GM06990 (cell line): ENCODE data around the gene ILRUN.
"Not testable (repeated sequence)": the region's sequence is repeated elsewhere in the genome, so short reads cannot be mapped to it uniquely, and the experiment has no call there.

Source experiments
- DNase-seq: peaks from one replicate; pipeline ENCODE4 v3.0.0-alpha.2; 2011; ENCODE audit not compliant: insufficient read length; ENCODE audit errors: extremely low read depth
- H3K27me3 ChIP-seq: replicated peaks from 2 replicates; pipeline ENCODE4 v1.6.0; 2011; ENCODE audit warnings: low read length; ENCODE audit not compliant: control insufficient read depth, insufficient read depth
- H3K36me3 ChIP-seq: 2 replicates; pipeline ENCODE4 v1.5.1; 2011; ENCODE audit warnings: low read length; ENCODE audit not compliant: control insufficient read depth, insufficient read depth
- H3K4me3 ChIP-seq: replicated peaks from 2 replicates; pipeline ENCODE4 v1.5.1; 2011; ENCODE audit warnings: low read depth, mild to moderate bottlenecking, control low read depth, low read length
- CTCF ChIP-seq: IDR thresholded peaks from 2 replicates; pipeline ENCODE4 v1.5.1; 2011; ENCODE audit warnings: low read length, control low read depth, mild to moderate bottlenecking, inconsistent platforms; ENCODE audit not compliant: insufficient read depth, poor library complexity, severe bottlenecking

ILRUN gene

DNA sequence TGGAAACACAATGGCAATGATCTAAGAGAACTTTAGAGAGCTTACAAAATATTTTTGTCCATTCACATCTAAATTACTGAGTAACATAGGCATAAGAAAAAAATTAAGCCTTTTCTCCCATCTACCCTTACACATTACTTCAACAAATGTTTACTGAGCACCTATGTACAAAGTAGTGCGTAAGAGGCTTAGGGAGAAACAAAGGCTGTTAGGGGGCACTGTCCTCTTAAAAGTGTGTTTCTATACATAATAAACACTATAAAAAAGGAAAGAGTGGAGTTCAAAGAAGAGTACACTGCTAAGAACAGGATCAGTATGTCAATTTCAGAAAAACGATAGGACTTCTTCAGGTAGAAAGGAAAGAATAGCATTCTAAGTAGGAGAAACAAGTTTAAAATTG lies 12.2 kb downstream of the ILRUN start:
- Histone ChIP-seq H3K36me3 (no peaks in the 10 kb centered on the region), H3K27me3 (no peaks in the 10 kb centered on the region), H3K4me3 (no peak overlapping the region)
- DNase-seq, result no peak
- no peak for TF ChIP-seq CTCF

- Histone ChIP-seq H3K36me3 (no peaks in the 10 kb centered on the region), H3K4me3 (no peak overlapping the region), H3K27me3 (no peaks in the 10 kb centered on the region)
- no peak for TF ChIP-seq CTCF
- no peak for DNase-seq
Observed at GRCh38 chr6:34680802-34681515, 15.6 kb downstream of the ILRUN start.

DNA sequence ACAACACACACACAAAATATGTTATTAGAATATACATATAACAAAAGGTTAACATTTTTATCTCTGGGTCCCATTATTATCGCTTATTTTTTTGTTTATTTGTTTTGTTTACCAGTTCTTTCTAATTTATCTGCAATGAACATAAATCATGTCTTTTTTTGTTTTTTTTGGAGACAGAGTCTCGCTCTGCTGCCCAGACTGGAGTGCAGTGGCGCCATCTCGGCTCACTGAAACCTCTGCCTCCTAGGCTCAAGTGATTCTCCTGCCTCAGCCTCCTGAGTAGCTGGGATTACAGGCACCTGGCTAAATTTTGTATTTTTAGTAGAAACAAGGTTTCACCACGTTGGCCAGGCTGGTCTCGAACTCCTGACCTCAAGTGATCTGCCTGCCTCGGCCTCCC lies 16.3 kb downstream of the ILRUN start:
- H3K4me3 ChIP-seq, H3K27me3 ChIP-seq, DNase-seq, H3K36me3 ChIP-seq: not testable (repeated sequence)

- no peak for DNase-seq
- H3K27me3 ChIP-seq, result no peaks in the 10 kb centered on the region
Observed at GRCh38 chr6:34679552-34680253, 16.9 kb downstream of the ILRUN start.

DNA sequence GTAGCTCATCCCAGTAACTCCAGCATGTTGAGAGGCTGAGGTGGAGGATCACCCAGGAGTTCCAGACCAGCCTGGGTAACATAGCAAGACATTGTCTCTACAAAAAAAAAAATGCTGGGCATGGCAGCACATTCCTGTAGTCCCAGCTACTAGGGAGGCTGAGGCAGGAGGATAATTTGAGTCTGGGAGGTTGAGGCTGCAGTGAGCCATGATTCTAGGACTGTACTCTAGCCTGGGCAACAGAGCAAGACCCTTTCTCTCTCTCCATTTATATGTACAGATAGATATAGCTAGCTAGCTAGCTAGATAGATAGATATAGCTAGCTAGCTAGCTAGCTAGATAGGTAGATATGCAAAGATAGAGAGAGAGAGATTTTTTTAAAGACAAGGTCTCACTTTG lies 20.4 kb downstream of the ILRUN start:
- H3K27me3 ChIP-seq, result no peaks in the 10 kb centered on the region
- TF ChIP-seq CTCF, result no peak
- no peak for DNase-seq
- H3K4me3 ChIP-seq, result no peak overlapping the region
- no peaks in the 10 kb centered on the region for H3K36me3 ChIP-seq

More at GRCh38 chr6:34679552-34680253, 16.9 kb downstream of the ILRUN start:
- TF ChIP-seq CTCF, result no peak
- Histone ChIP-seq H3K4me3 (no peak overlapping the region), H3K36me3 (no peaks in the 10 kb centered on the region)

DNA sequence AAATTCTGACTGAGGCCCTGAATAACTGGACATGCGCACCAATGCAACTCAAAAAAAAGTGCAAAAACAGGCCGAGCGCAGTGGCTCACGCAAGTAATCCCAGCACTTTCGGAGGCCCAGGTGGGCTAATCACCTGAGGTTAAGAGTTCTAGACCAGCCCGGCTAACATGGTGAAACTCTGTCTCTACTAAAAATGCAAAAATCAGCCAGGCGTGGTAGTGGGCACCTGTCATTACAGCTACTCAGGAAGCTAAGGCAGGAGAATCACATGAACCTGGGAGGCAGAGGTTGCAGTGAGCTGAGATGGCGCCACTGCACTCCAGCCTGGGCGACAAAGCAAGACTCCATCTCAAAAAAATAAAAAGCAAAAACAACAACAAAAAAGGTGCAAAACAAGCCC lies 21.6 kb downstream of the ILRUN start:
- DNase-seq, result peak; percentile 69
- not testable (repeated sequence) for H3K36me3 ChIP-seq, H3K27me3 ChIP-seq, H3K4me3 ChIP-seq
